ENCODE results near the gene ZNF442.
A peak's percentile ranks its signal among the peaks of the same experiment; 100 is the strongest.

DNA sequence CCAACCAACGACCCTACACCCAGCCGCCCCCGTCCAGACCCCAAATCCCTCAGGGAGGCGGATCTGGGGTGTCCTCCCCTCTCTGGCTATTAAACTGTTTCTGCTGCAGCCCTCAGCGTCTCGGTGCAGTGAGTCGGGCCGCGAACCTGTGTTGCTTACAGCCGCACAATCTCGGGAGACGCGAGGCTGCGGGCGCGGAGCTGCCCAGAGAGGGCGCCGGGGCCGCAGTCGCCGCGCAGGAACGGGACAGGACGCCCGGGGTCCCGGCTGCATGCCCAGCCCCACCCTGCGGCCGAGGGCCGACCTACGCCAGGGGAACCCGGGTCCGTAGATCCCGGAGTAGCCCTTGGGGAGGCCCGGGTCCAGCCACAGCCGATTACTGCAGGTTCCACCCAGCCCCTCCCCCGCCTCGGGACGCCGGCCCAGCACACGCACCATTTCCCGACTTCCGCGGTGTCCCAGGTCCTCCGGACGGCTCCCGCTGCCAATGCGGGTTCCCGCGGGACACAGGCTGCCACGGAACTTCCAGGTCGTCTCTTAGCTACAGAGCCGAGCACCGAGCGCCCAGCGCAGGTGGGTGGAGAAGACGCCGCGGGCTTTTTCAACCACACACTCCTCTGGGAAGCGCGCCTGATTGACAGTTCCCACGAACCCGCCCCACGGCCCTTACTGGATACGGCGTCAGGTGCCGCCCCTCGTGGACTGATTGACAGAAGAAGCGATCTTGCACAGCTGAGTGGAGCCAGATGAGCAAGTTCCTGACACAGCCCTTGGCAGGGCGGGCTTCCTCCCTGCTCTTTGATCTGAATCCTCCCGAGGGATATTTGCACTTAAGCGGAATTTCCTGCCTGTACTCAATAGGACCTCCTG, 35.4 kb upstream of the ZNF442 start, which contains the start of gene ZNF799:
- no peak for TF ChIP-seq EZH2 (IDR thresholded peaks at IDR 0.05; ENCODE audit: low read depth, unreplicated experiment)
- TF ChIP-seq, protein P1, sequence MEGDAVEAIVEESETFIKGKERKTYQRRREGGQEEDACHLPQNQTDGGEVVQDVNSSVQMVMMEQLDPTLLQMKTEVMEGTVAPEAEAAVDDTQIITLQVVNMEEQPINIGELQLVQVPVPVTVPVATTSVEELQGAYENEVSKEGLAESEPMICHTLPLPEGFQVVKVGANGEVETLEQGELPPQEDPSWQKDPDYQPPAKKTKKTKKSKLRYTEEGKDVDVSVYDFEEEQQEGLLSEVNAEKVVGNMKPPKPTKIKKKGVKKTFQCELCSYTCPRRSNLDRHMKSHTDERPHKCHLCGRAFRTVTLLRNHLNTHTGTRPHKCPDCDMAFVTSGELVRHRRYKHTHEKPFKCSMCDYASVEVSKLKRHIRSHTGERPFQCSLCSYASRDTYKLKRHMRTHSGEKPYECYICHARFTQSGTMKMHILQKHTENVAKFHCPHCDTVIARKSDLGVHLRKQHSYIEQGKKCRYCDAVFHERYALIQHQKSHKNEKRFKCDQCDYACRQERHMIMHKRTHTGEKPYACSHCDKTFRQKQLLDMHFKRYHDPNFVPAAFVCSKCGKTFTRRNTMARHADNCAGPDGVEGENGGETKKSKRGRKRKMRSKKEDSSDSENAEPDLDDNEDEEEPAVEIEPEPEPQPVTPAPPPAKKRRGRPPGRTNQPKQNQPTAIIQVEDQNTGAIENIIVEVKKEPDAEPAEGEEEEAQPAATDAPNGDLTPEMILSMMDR (conservative IDR thresholded peaks at IDR 0.05; ENCODE audit: low read depth in 2 of 2): 0 out of 4 replicates have a peak, but pooled peaks of 1 of the 2 experiments have one; percentile 8
- TF ChIP-seq JUNB (IDR thresholded peaks at IDR 0.05; ENCODE audit: unreplicated experiment): no peak
- peak; percentile 77 for TF ChIP-seq POLR2AphosphoS5 (IDR thresholded peaks at IDR 0.05; ENCODE audit: low read depth)
- TF ChIP-seq, protein P2, sequence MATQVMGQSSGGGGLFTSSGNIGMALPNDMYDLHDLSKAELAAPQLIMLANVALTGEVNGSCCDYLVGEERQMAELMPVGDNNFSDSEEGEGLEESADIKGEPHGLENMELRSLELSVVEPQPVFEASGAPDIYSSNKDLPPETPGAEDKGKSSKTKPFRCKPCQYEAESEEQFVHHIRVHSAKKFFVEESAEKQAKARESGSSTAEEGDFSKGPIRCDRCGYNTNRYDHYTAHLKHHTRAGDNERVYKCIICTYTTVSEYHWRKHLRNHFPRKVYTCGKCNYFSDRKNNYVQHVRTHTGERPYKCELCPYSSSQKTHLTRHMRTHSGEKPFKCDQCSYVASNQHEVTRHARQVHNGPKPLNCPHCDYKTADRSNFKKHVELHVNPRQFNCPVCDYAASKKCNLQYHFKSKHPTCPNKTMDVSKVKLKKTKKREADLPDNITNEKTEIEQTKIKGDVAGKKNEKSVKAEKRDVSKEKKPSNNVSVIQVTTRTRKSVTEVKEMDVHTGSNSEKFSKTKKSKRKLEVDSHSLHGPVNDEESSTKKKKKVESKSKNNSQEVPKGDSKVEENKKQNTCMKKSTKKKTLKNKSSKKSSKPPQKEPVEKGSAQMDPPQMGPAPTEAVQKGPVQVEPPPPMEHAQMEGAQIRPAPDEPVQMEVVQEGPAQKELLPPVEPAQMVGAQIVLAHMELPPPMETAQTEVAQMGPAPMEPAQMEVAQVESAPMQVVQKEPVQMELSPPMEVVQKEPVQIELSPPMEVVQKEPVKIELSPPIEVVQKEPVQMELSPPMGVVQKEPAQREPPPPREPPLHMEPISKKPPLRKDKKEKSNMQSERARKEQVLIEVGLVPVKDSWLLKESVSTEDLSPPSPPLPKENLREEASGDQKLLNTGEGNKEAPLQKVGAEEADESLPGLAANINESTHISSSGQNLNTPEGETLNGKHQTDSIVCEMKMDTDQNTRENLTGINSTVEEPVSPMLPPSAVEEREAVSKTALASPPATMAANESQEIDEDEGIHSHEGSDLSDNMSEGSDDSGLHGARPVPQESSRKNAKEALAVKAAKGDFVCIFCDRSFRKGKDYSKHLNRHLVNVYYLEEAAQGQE (IDR thresholded peaks at IDR 0.05; ENCODE audit: unreplicated experiment): no peak
- TF ChIP-seq, protein P3, sequence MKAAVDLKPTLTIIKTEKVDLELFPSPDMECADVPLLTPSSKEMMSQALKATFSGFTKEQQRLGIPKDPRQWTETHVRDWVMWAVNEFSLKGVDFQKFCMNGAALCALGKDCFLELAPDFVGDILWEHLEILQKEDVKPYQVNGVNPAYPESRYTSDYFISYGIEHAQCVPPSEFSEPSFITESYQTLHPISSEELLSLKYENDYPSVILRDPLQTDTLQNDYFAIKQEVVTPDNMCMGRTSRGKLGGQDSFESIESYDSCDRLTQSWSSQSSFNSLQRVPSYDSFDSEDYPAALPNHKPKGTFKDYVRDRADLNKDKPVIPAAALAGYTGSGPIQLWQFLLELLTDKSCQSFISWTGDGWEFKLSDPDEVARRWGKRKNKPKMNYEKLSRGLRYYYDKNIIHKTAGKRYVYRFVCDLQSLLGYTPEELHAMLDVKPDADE (IDR thresholded peaks at IDR 0.05): no peak
